Uterus (tissue), 4 donors: Measurements from ENCODE around the gene AIFM2. TPM values are rescaled to one million over a fixed set of nuclear protein-coding genes. Genes with fewer than 3 reads are reported as not detected.

Source experiments
- DNase-seq, 2 donors: peaks; one replicate each; pipeline ENCODE4 v3.0.0-alpha.2; 2019 to 2020
- H3K27ac ChIP-seq, 2 donors: fragments of 200-600 bp; sonication (generic); 1 replicate in 1 of 2; 2 replicates in 1 of 2; pipeline ENCODE4 v1.5.1; 2016 to 2018
- H3K27me3 ChIP-seq, 2 donors: fragments of 200-600 bp; sonication (generic); one replicate each; pipeline ENCODE4 v1.5.1; 2018 to 2019; ENCODE audit warnings: control low read depth in 1 of 2
- H3K36me3 ChIP-seq, 2 donors: fragments of 200-600 bp; sonication (generic); one replicate each; pipeline ENCODE4 v1.5.1; 2019; ENCODE audit warnings: control low read depth in 1 of 2
- H3K4me1 ChIP-seq, 2 donors: fragments of 200-600 bp; sonication (generic); one replicate each; pipeline ENCODE4 v1.5.1; 2018 to 2019; ENCODE audit warnings: control low read depth in 1 of 2
- H3K4me3 ChIP-seq, 2 donors: fragments of 200-600 bp; sonication (generic); 1 replicate in 1 of 2; 2 replicates in 1 of 2; pipeline ENCODE4 v1.5.1; 2018 to 2019; ENCODE audit warnings: mild to moderate bottlenecking in 1 of 2
- H3K9me3 ChIP-seq, 2 donors: fragments of 200-600 bp; sonication (generic); one replicate each; pipeline ENCODE4 v1.5.1; 2019; ENCODE audit warnings: control low read depth in 1 of 2
- POLR2A ChIP-seq, 2 donors: fragments of 450-650 bp; IDR thresholded peaks; one replicate each; pipeline ENCODE4 v1.6.1; 2016; ENCODE audit warnings: antibody characterized with exemption in 2 of 2, mild to moderate bottlenecking in 1 of 2, moderate library complexity in 1 of 2
- intact Hi-C: fragments of 100-400 bp; cut with DNase I; formaldehyde crosslinking; loops from one replicate; pipeline ENCODE4 v1.15.1; 2023; ENCODE audit warnings: low total_unique reads
- total RNA-seq, 4 donors: library from RNA; depleted of rRNA in 3 of 4; stranded (reverse); fragments of >200 nt in 3 of 4; gene quantifications; one replicate each; pipeline versions ENCODE4 v1.1.0 to v1.2.4, GENCODE V29; 2014 to 2023
- TF ChIP-seq, protein P1 (sequence below), 4 experiments: fragments of 200-600 bp in 2 of 4; fragments of 450-650 bp in 2 of 4; sonication (generic) in 2 of 4; IDR thresholded peaks; one replicate each; pipeline ENCODE4 v1.5.1; 2016 to 2019; ENCODE audit warnings: antibody characterized with exemption in 4 of 4, mild to moderate bottlenecking in 2 of 4, moderate library complexity in 1 of 4
- donor health status: DM: yes; HTN: yes; CAD: no.

The AIFM2 gene
- total RNA-seq, 4 donors from 2014 or later = 3.5 to 14.0 (median 8.5) TPM

GRCh38 chr10:70119623-70120022 is 13.0 kb downstream of the AIFM2 start:
- intact Hi-C loops = no loop called here
- TF ChIP-seq, protein P1, sequence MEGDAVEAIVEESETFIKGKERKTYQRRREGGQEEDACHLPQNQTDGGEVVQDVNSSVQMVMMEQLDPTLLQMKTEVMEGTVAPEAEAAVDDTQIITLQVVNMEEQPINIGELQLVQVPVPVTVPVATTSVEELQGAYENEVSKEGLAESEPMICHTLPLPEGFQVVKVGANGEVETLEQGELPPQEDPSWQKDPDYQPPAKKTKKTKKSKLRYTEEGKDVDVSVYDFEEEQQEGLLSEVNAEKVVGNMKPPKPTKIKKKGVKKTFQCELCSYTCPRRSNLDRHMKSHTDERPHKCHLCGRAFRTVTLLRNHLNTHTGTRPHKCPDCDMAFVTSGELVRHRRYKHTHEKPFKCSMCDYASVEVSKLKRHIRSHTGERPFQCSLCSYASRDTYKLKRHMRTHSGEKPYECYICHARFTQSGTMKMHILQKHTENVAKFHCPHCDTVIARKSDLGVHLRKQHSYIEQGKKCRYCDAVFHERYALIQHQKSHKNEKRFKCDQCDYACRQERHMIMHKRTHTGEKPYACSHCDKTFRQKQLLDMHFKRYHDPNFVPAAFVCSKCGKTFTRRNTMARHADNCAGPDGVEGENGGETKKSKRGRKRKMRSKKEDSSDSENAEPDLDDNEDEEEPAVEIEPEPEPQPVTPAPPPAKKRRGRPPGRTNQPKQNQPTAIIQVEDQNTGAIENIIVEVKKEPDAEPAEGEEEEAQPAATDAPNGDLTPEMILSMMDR (IDR thresholded peaks at IDR 0.05) = no peak
- TF ChIP-seq POLR2A (IDR thresholded peaks at IDR 0.05) = no peak
- no peaks in the 10 kb centered on the region for H3K36me3 ChIP-seq

GRCh38 chr10:70119197-70119596 is 13.4 kb downstream of the AIFM2 start:
- no peaks in the 10 kb centered on the region for H3K9me3 ChIP-seq
- no peaks in the 10 kb centered on the region for H3K36me3 ChIP-seq
- TF ChIP-seq, protein P1 (IDR thresholded peaks at IDR 0.05) = no peak
- no peak for TF ChIP-seq POLR2A (IDR thresholded peaks at IDR 0.05)
- no peak for DNase-seq
- intact Hi-C loops = no loop called here
- H3K4me3 ChIP-seq = no peak overlapping the region
- no peaks in the 10 kb centered on the region for H3K4me1 ChIP-seq
- no peaks in the 10 kb centered on the region for H3K27me3 ChIP-seq
- H3K27ac ChIP-seq = no peak overlapping the region

More at GRCh38 chr10:70119623-70120022, 13.0 kb downstream of the AIFM2 start:
- Histone ChIP-seq H3K4me1 (no peaks in the 10 kb centered on the region), H3K9me3 (no peaks in the 10 kb centered on the region), H3K27ac (no peak overlapping the region), H3K4me3 (no peak overlapping the region), H3K27me3 (no peaks in the 10 kb centered on the region)
- DNase-seq = no peak

- Histone ChIP-seq H3K27me3 (no peaks in the 10 kb centered on the region), H3K4me3 (no peak overlapping the region), H3K9me3 (no peaks in the 10 kb centered on the region), H3K36me3 (no peaks in the 10 kb centered on the region), H3K27ac (no peak overlapping the region), H3K4me1 (no peaks in the 10 kb centered on the region)
- intact Hi-C loops = no loop called here
- no peak for DNase-seq
- no peak for TF ChIP-seq POLR2A (IDR thresholded peaks at IDR 0.05)
- TF ChIP-seq, protein P1 (IDR thresholded peaks at IDR 0.05) = no peak
Measured at GRCh38 chr10:70118196-70118595, 14.4 kb downstream of the AIFM2 start.

DNA sequence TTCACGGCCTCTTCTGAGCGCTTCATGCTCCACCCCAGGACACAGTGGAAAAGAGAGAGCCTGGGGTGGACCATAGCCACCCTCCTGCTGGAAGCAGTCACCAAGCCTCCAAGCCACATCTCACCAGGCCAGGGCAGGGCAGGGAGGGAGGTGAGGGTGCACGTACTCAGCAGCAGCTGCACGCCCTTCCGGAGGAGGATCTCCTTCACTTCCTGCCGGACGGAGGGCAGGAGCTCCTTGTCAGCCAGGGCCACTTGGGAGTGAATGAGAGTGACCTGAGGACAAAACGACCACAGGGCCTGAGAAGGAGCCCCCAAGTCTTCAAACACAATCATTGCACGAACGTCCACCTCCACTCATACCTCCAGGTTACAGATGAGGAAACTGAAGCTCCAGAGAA is 15.0 kb downstream of the AIFM2 start:
- no peaks in the 10 kb centered on the region for H3K4me1 ChIP-seq
- H3K27me3 ChIP-seq = no peaks in the 10 kb centered on the region
- no peaks in the 10 kb centered on the region for H3K36me3 ChIP-seq
- H3K27ac ChIP-seq = no peak overlapping the region
- H3K9me3 ChIP-seq = no peaks in the 10 kb centered on the region
- DNase-seq = no peak
- TF ChIP-seq, protein P1 (IDR thresholded peaks at IDR 0.05) = no peak
- no peak overlapping the region for H3K4me3 ChIP-seq
- intact Hi-C loops = no loop called here

DNA sequence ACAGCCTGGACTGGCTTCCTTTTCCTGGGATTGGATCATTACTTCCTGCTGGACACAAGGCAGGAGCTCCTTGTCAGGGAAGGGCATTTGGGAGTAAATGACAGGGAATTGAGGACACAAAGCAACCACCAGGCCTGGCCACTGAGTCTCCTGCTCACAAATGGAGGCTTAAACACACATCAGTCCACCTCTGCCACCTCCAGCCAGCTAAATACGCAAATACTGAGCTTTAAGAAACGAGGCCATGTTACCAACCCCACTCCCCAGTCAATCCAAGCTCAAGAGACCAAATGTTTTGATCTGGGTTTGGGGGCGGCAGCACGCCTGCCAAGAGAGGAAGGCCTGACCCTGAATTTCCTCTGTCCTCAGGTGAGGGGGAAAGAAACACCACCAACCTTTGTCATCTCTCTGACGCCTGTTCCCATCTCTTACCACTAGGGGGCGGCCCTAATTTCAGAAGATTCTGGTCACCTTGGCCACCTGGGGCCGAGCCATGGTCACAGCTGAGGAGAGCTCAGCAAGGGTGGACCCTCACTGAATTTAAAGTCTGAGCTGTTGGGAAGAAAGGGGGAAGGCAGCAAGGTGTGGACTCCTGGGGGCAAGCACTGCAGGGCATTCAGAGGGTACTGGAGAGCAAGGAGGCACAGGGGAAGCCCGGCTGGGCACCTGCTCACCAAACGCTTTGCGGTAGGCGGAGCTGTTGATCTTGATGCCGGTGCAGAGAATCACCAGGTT is 16.5 kb downstream of the AIFM2 start:
- Histone ChIP-seq H3K27ac (no peak overlapping the region), H3K36me3 (no peaks in the 10 kb centered on the region), H3K4me3 (no peak overlapping the region), H3K4me1 (no peaks in the 10 kb centered on the region), H3K27me3 (no peaks in the 10 kb centered on the region), H3K9me3 (no peaks in the 10 kb centered on the region)
- peak; percentile 48 to 60 for DNase-seq
- TF ChIP-seq, protein P1 (IDR thresholded peaks at IDR 0.05) = peak; percentile 71 to 88 (median 74)
- TF ChIP-seq POLR2A (IDR thresholded peaks at IDR 0.05) = no peak
- intact Hi-C loops = no loop called here
